B cell (primary cell): Measurements from ENCODE around the gene DTX3. TPM values are rescaled to one million over a fixed set of nuclear protein-coding genes. Genes with fewer than 3 reads are reported as not detected.

ENCODE experiments used
- ATAC-seq: fragments of 200-7000 bp; cut with Tn5 transposase; one replicate; pipeline ENCODE4 v1.10.0; 2021; ENCODE audit warnings: low read depth, mild to moderate bottlenecking, moderate number of reproducible peaks, moderate library complexity
- CTCF ChIA-PET: fragments of 350-600 bp; sonication (Branson Sonifier 250); formaldehyde crosslinking; loops from one replicate; lab custom pipeline; 2021; ENCODE audit warnings: antibody characterized with exemption, inconsistent platforms; lab: Charles Lee
- POLR2A ChIA-PET: fragments of 350-600 bp; sonication (Branson Sonifier 250); formaldehyde crosslinking; loops from one replicate; lab custom pipeline; 2021; ENCODE audit warnings: antibody characterized with exemption; lab: Charles Lee
- DNase-seq: peaks from one replicate; pipeline ENCODE4 v3.0.0; 2013
- H2AFZ ChIP-seq: 2 replicates; pipeline ENCODE4 v1.6.1; 2012; ENCODE audit warnings: mild to moderate bottlenecking, low read depth, low read length; ENCODE audit not compliant: insufficient read depth, poor library complexity, severe bottlenecking
- H3K27ac ChIP-seq, 2 donors: 1 replicate in 1 of 2; 2 replicates in 1 of 2; pipeline ENCODE4 v1.5.1; 2012 to 2013; ENCODE audit warnings: low read length in 2 of 2, mild to moderate bottlenecking in 2 of 2, moderate library complexity in 1 of 2
- H3K27me3 ChIP-seq, 4 experiments: fragments of 200-600 bp in 1 of 4; sonication (generic) in 1 of 4; replicated peaks in 1 of 4; 1 replicate in 2 of 4; 2 replicates in 2 of 4; pipeline versions ENCODE4 v1.6.1 to v1.7.0; 2013 to 2016; ENCODE audit warnings: low read length in 3 of 4, mild to moderate bottlenecking in 2 of 4, mixed read lengths in 1 of 4, moderate library complexity in 1 of 4; ENCODE audit not compliant: insufficient read depth in 4 of 4, control insufficient read depth in 3 of 4; ENCODE audit errors: control extremely low read depth in 1 of 4
- H3K36me3 ChIP-seq, 2 experiments: replicated peaks in 1 of 2; 1 replicate in 1 of 2; 2 replicates in 1 of 2; pipeline versions ENCODE4 v1.6.1 to v1.7.1; 2013; ENCODE audit warnings: low read length in 1 of 2; ENCODE audit not compliant: insufficient read depth in 2 of 2, control insufficient read depth in 1 of 2; ENCODE audit errors: control extremely low read depth in 1 of 2, extremely low read depth in 1 of 2
- H3K4me1 ChIP-seq, 2 donors: fragments of 200-600 bp in 1 of 2; sonication (generic) in 1 of 2; 1 replicate in 1 of 2; 2 replicates in 1 of 2; pipeline versions ENCODE4 v1.5.1 to v1.6.1; 2013 to 2017; ENCODE audit warnings: low read length in 2 of 2; ENCODE audit not compliant: control insufficient read depth in 2 of 2, insufficient read depth in 2 of 2
- H3K4me2 ChIP-seq: replicated peaks from 2 replicates; pipeline ENCODE3; 2012; ENCODE audit warnings: mild to moderate bottlenecking, low read depth, low read length; ENCODE audit not compliant: poor library complexity, severe bottlenecking
- H3K4me3 ChIP-seq, 5 experiments: fragments of 200-600 bp in 1 of 5; sonication (generic) in 1 of 5; 1 replicate in 3 of 5; 2 replicates in 2 of 5; pipeline versions ENCODE4 v1.5.1 to v1.7.0; 2011 to 2016; ENCODE audit warnings: low read length in 4 of 5, mild to moderate bottlenecking in 4 of 5, low read depth in 2 of 5, control low read depth in 1 of 5, moderate library complexity in 1 of 5; ENCODE audit not compliant: insufficient read depth in 1 of 5; ENCODE audit errors: control extremely low read depth in 1 of 5, extremely low read depth in 1 of 5
- H3K79me2 ChIP-seq: fragments of 200-600 bp; sonication (generic); one replicate; pipeline ENCODE4 v1.6.0; 2016; ENCODE audit warnings: low read length; ENCODE audit not compliant: control insufficient read depth, insufficient read depth
- H3K9ac ChIP-seq: fragments of 200-600 bp; sonication (generic); 2 replicates; pipeline ENCODE4 v1.6.1; 2017; ENCODE audit warnings: mild to moderate bottlenecking, low read length, moderate library complexity
- H3K9me3 ChIP-seq, 3 donors: one replicate each; pipeline versions ENCODE4 v1.6.1 to v1.7.1; 2013; ENCODE audit warnings: low read length in 2 of 3; ENCODE audit not compliant: control insufficient read depth in 2 of 3, insufficient read depth in 1 of 3; ENCODE audit errors: control extremely low read depth in 1 of 3
- H4K20me1 ChIP-seq: 2 replicates; pipeline ENCODE4 v1.6.0; 2012; ENCODE audit warnings: mild to moderate bottlenecking, low read length; ENCODE audit not compliant: insufficient read depth, control insufficient read depth, poor library complexity, severe bottlenecking
- H3K27ac Mint-ChIP-seq: one replicate; pipeline ENCODE4 v1.8.0; 2021; ENCODE audit warnings: mixed read lengths
- H3K27me3 Mint-ChIP-seq: one replicate; pipeline ENCODE4 v1.8.0; 2021; ENCODE audit warnings: mixed read lengths
- H3K4me1 Mint-ChIP-seq: one replicate; pipeline ENCODE4 v1.8.0; 2021; ENCODE audit warnings: mixed read lengths
- H3K4me3 Mint-ChIP-seq: one replicate; pipeline ENCODE4 v1.8.0; 2021; ENCODE audit warnings: mixed read lengths
- H3K9me3 Mint-ChIP-seq: one replicate; pipeline ENCODE4 v1.8.0; 2022; ENCODE audit warnings: mixed read lengths; ENCODE audit not compliant: insufficient read depth
- EZH2 ChIP-seq: IDR thresholded peaks from 2 replicates; pipeline ENCODE4 v1.6.1; 2012; ENCODE audit warnings: borderline replicate concordance, low read depth, mild to moderate bottlenecking, moderate library complexity, low read length; ENCODE audit not compliant: insufficient read depth, poor library complexity, severe bottlenecking
- WGBS: methylation state at CpG from one replicate; pipeline ENCODE4 v1.1.5; 2013; ENCODE audit warnings: missing lambda C conversion rate; ENCODE audit not compliant: insufficient coverage; 5-methylcytosine and 5-hydroxymethylcytosine counted together
- intact Hi-C: fragments of 100-400 bp; cut with micrococcal nuclease; formaldehyde crosslinking; loops from one replicate; pipeline ENCODE4 v1.10.0; 2022
- polyA plus RNA-seq: library from polyadenylated mRNA; depleted of rRNA; stranded (reverse); fragments of >200 nt; gene quantifications from 2 replicates; pipeline ENCODE4 v1.2.3, GENCODE V29; 2012
- total RNA-seq, 2 donors: library from RNA; stranded (reverse); fragments of 120-200 nt in 1 of 2; gene quantifications; 1 replicate in 1 of 2; 2 replicates in 1 of 2; pipeline versions ENCODE4 v1.2.3 to v1.2.4, GENCODE V29; 2013 to 2022
- TF ChIP-seq, protein P1 (sequence below): fragments of 200-600 bp; IDR thresholded peaks from one replicate; pipeline ENCODE4 v1.8.0; 2022; ENCODE audit warnings: antibody characterized with exemption, mild to moderate bottlenecking

Gene DTX3
- total and polyA plus RNA-seq, 2 donors (not counting 1 experiment from before 2014, with no cell fraction given) = 3.5 to 7.3 TPM

GRCh38 chr12:57623385-57623784 is 18.8 kb downstream of the DTX3 start:
- no peak for DNase-seq
- Histone ChIP-seq H3K4me2 (no peak overlapping the region), H3K4me1 (peaks cover 42 to 59% of the 10 kb centered on the region in 2 donors), H2AFZ (no peak overlapping the region), H3K9me3 (peaks cover 0 to 19% (median 0%) of the 10 kb centered on the region in 3 donors), H3K9ac (no peak overlapping the region), H3K79me2 (no peaks in the 10 kb centered on the region), H3K4me3 (no peak overlapping the region), H3K27me3 (peaks cover 0 to 96% (median 77%) of the 10 kb centered on the region in 4 experiments), H3K36me3 (no peaks in the 10 kb centered on the region), H4K20me1 (peaks cover 7% of the 10 kb centered on the region), H3K27ac (no peak overlapping the region)
- H3K4me3 Mint-ChIP-seq = no peak overlapping the region
- intact Hi-C loops = loop anchor here (5.0 kb wide), 2 partner anchors 101 to 146 kb away; partner anchors contain the start of genes ARHGAP9, DDIT3 and MBD6
- no peak for TF ChIP-seq EZH2
- TF ChIP-seq, protein P1, sequence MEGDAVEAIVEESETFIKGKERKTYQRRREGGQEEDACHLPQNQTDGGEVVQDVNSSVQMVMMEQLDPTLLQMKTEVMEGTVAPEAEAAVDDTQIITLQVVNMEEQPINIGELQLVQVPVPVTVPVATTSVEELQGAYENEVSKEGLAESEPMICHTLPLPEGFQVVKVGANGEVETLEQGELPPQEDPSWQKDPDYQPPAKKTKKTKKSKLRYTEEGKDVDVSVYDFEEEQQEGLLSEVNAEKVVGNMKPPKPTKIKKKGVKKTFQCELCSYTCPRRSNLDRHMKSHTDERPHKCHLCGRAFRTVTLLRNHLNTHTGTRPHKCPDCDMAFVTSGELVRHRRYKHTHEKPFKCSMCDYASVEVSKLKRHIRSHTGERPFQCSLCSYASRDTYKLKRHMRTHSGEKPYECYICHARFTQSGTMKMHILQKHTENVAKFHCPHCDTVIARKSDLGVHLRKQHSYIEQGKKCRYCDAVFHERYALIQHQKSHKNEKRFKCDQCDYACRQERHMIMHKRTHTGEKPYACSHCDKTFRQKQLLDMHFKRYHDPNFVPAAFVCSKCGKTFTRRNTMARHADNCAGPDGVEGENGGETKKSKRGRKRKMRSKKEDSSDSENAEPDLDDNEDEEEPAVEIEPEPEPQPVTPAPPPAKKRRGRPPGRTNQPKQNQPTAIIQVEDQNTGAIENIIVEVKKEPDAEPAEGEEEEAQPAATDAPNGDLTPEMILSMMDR = no peak
- H3K4me1 Mint-ChIP-seq = peaks cover 46% of the 10 kb centered on the region
- no peak overlapping the region for H3K27ac Mint-ChIP-seq
- H3K9me3 Mint-ChIP-seq = no peaks in the 10 kb centered on the region
- WGBS = 63% methylated on average over 2 of the region's 2 CpGs
- CTCF ChIA-PET = interaction anchor here (1.3 to 3.3 kb wide), 3 partner anchors 11 to 48 kb away, joined by 3 to 17 read pairs (median 4); no protein-coding TSS in a partner anchor
- POLR2A ChIA-PET = no interaction called here
- peaks cover 84% of the 10 kb centered on the region for H3K27me3 Mint-ChIP-seq
- ATAC-seq = no peak

GRCh38 chr12:57623811-57624390 is 19.3 kb downstream of the DTX3 start:
- TF ChIP-seq EZH2 = no peak
- TF ChIP-seq, protein P1 = no peak
- Histone ChIP-seq H3K36me3 (no peaks in the 10 kb centered on the region), H3K4me3 (no peak overlapping the region), H3K27ac (no peak overlapping the region), H3K9me3 (peaks cover 0 to 23% (median 0%) of the 10 kb centered on the region in 3 donors), H3K4me2 (no peak overlapping the region), H4K20me1 (peaks cover 7% of the 10 kb centered on the region), H2AFZ (no peak overlapping the region), H3K4me1 (peaks cover 42 to 62% of the 10 kb centered on the region in 2 donors), H3K27me3 (peaks cover 0 to 99% (median 81%) of the 10 kb centered on the region in 4 experiments), H3K9ac (no peak overlapping the region), H3K79me2 (no peaks in the 10 kb centered on the region)
- Mint-ChIP-seq H3K4me1 (peaks cover 44% of the 10 kb centered on the region), H3K9me3 (no peaks in the 10 kb centered on the region), H3K27ac (no peak overlapping the region), H3K4me3 (no peak overlapping the region), H3K27me3 (peaks cover 85% of the 10 kb centered on the region)
- ChIA-PET POLR2A (no interaction called here), CTCF (interaction anchor here (1.2 to 3.3 kb wide), 3 partner anchors 38 to 165 kb away, joined by 4 to 17 read pairs (median 5); partner anchors contain the start of gene GLI1)
- no peak for ATAC-seq
- DNase-seq = no peak
- intact Hi-C loops = loop anchor here (5.0 kb wide), 2 partner anchors 102 to 147 kb away; partner anchors contain the start of genes ARHGAP9, DDIT3 and MBD6
- 69% methylated on average over 4 of the region's 5 CpGs for WGBS
